ENCODE measurements around the gene PCYOX1L. TPM values are rescaled to one million over a fixed set of nuclear protein-coding genes. Genes with fewer than 3 reads are reported as not detected.

Gene PCYOX1L
- total RNA-seq, 2 experiments from 2014 or later: 32.4 to 35.7 TPM

DNA sequence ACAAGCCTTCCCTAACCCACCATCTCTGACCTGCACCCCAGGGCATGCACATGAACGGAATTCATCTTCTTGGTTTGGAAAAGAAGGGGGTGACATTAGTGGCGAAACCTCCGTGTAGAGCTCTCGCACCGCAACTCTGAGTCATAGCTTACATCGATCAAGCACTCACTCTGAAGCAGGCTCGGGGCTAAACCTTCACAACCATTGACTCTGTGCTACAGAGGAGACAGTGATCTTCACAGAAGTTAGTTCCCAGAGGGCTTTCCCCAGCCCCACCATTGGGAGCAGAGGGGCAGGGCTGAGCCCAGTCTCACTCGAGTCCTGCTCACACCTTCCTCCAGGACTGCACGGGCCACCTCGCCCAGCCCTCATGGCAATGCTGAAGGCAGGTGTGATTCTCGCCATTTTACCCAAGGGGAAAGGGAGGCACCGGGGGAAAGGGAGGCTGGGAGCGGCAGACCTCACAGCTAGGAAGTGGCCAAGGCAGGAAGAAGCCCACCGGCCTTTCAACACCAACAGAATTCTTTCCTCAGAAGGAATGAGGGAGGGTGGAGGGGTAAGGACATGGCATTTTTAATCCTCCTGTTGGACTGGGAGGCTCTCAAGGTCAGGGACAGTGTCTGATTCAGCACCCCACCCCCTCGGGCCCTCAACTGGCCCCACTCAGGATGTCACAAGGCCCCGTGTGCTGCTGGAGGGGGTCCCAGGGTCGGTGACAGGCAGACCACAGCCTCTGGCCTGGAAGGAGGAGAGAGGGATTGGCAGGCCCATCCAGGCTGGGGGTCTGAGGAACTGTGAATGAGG, 47.1 kb downstream of the PCYOX1L start:
- DNase-seq (no peak), ATAC-seq (ENCODE audit: low read depth) (no peak)
- H3K9me3 Mint-ChIP-seq: no peaks in the 10 kb centered on the region
- no peak overlapping the region for H3K27ac Mint-ChIP-seq
- H3K4me1 Mint-ChIP-seq: no peaks in the 10 kb centered on the region
- no peaks in the 10 kb centered on the region for H3K36me3 Mint-ChIP-seq
- POLR2A ChIA-PET: no interaction called here
- H3K27me3 Mint-ChIP-seq: peaks cover 3% of the 10 kb centered on the region
- H3K4me3 Mint-ChIP-seq: no peak overlapping the region

DNA sequence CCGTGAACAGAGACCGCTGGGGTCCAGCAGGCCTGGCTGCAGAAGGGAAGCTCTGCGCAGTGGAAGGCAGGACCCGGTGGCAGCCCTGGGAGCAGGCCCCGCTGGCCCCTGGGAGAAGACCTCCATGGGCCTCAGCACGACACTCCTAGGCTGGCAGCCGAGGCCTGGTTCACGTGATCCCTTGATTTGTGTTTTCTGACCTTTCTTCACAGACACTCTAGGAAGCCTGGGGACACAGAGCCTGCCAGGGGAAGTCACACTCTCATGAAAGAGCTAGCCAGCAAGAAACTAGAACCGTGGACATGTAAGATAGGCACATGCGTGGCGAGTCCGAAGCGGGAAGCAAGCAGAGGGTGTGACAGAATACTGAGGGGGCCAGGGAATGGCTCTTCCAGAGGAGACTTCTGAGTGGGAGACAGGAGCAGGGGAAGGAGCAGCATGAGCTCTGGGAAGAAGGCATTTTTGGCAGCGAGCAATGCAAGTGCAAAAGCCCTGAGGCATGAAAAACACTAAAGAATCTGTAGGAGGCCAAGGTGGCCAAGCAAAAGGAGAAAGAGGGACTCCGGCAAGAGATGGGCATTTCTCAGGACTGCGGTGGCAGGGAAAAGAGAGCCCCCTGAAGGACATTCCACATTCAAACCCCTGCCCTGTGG, 47.8 kb downstream of the PCYOX1L start:
- H3K27me3 Mint-ChIP-seq: peaks cover 3% of the 10 kb centered on the region
- DNase-seq (no peak), ATAC-seq (ENCODE audit: low read depth) (no peak)
- H3K36me3 Mint-ChIP-seq: no peaks in the 10 kb centered on the region
- no peak overlapping the region for H3K4me3 Mint-ChIP-seq
- no peaks in the 10 kb centered on the region for H3K9me3 Mint-ChIP-seq
- H3K27ac Mint-ChIP-seq: no peak overlapping the region
- no peaks in the 10 kb centered on the region for H3K4me1 Mint-ChIP-seq
- POLR2A ChIA-PET: no interaction called here

GRCh38 chr5:149406203-149406978, 48.5 kb downstream of the PCYOX1L start:
- H3K27me3 Mint-ChIP-seq: peaks cover 3% of the 10 kb centered on the region
- H3K4me1 Mint-ChIP-seq: no peaks in the 10 kb centered on the region
- no peaks in the 10 kb centered on the region for H3K9me3 Mint-ChIP-seq
- no peaks in the 10 kb centered on the region for H3K36me3 Mint-ChIP-seq
- DNase-seq: no peak
- ATAC-seq (ENCODE audit: low read depth): no peak
- H3K27ac Mint-ChIP-seq: no peak overlapping the region
- POLR2A ChIA-PET: no interaction called here
- no peak overlapping the region for H3K4me3 Mint-ChIP-seq

GRCh38 chr5:149406979-149407306, 49.1 kb downstream of the PCYOX1L start:
- H3K27me3 Mint-ChIP-seq: peaks cover 3% of the 10 kb centered on the region
- H3K27ac Mint-ChIP-seq: no peak overlapping the region
- DNase-seq (no peak), ATAC-seq (ENCODE audit: low read depth) (no peak)
- H3K9me3 Mint-ChIP-seq: no peaks in the 10 kb centered on the region
- no peak overlapping the region for H3K4me3 Mint-ChIP-seq
- no peaks in the 10 kb centered on the region for H3K4me1 Mint-ChIP-seq
- POLR2A ChIA-PET: no interaction called here
- no peaks in the 10 kb centered on the region for H3K36me3 Mint-ChIP-seq

GRCh38 chr5:149407323-149408251, 49.7 kb downstream of the PCYOX1L start:
- Mint-ChIP-seq H3K27me3 (peaks cover 3% of the 10 kb centered on the region), H3K4me3 (no peak overlapping the region), H3K27ac (no peak overlapping the region), H3K9me3 (no peaks in the 10 kb centered on the region), H3K36me3 (no peaks in the 10 kb centered on the region), H3K4me1 (no peaks in the 10 kb centered on the region)
- POLR2A ChIA-PET: no interaction called here
- DNase-seq (no peak), ATAC-seq (ENCODE audit: low read depth) (no peak)

DNA sequence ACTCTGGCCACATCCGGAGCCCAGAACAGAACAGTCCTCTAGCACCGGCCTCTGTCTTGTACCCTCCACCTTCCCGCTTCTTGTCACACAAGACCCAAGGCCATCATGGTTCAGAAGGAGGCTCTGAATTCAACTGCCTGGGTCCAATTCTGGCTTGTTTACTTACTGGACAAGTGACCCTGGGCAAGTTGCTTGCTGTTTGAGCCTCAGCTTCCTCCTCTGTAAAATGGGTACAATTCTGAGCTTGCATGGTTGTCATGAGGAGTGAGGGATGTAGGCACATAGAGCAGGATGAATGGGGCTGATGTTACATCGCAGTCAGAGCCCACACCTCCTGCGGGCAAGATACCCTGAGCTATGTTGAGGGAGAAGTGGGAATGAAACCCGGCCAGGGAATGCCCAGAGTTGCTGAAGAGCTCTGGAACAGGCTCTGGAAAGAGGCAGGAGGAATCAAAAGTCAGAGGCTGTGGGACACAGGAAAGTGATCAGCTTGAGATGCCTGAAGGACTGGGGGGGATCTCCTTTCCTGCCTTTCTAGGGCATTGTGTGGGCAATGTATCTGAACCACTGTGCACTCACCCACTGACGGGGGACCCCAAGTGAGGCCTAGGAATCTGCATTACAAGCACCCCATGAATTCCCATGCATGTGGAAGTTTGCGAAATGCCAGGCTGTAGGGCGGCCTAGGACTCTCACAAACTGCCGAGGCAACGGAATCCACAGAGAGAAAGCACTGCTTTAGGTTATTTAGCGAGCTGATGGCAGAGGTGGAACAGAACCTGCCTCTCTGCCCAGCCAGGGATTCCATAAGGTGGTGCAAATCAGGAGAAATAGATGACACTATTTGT, 50.6 kb downstream of the PCYOX1L start:
- Mint-ChIP-seq H3K27ac (no peak overlapping the region), H3K36me3 (no peaks in the 10 kb centered on the region), H3K4me1 (no peaks in the 10 kb centered on the region), H3K9me3 (no peaks in the 10 kb centered on the region), H3K27me3 (peaks cover 3% of the 10 kb centered on the region), H3K4me3 (no peak overlapping the region)
- POLR2A ChIA-PET: no interaction called here
- ATAC-seq (ENCODE audit: low read depth) (no peak), DNase-seq (no peak)

DNA sequence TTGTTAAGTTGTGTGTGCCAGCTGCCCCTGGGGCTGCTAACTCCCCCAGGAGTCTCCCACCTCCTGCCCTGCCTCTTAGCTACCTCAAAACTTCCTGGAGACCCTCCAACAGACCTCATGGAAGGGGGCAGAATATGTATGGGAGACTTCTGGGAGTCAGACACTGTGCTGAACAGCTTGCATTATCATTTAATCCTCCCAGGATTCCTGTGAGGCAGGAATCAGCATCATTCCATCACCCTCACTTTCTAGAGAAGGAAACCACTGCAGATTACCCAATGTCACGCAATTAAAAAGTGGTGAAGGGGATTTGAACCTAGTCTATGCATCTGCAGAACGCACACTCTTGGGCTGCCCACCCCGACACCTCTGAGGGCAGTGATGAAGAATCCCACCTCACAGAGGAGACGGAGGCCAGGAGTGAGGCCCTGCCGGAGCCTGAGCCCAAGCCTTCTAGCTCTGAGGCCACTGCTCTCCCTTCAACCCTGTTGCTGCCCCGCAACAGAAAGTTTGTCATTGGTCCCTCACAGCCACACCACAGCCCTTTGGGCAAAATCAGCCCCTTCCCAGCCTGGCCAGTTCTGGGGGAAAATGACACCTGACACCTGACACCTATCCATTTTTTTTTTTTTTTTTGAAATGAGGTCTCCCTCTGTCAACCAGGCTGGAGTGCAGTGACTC, 51.6 kb downstream of the PCYOX1L start:
- Mint-ChIP-seq H3K36me3 (no peaks in the 10 kb centered on the region), H3K27ac (no peak overlapping the region), H3K4me3 (no peak overlapping the region), H3K27me3 (peaks cover under 1% of the 10 kb centered on the region), H3K9me3 (no peaks in the 10 kb centered on the region), H3K4me1 (no peaks in the 10 kb centered on the region)
- POLR2A ChIA-PET: no interaction called here
- DNase-seq (no peak), ATAC-seq (ENCODE audit: low read depth) (no peak)

DNA sequence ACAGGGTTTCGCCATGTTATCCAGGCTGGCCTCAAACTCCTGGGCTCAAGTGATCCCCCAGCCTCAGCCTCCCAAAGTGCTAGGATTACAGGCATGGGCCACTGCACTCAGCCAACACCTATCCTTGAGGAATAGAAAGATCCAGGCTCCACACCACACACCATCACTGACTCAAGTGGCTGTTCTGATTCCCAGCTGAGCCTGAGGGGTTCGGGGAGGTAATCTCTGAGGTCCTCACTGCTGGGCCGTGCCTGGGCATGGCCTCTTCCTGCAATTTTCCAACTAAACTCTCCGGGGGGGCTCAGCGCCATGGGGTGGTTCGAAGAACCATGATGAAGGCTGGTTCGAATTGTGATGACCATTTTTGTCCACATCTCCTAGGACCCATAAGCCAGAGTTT, 52.2 kb downstream of the PCYOX1L start:
- H3K36me3 Mint-ChIP-seq: no peaks in the 10 kb centered on the region
- DNase-seq: no peak
- H3K4me3 Mint-ChIP-seq: no peak overlapping the region
- no peaks in the 10 kb centered on the region for H3K4me1 Mint-ChIP-seq
- no peak for ATAC-seq (ENCODE audit: low read depth)
- H3K27me3 Mint-ChIP-seq: no peaks in the 10 kb centered on the region
- H3K27ac Mint-ChIP-seq: no peak overlapping the region
- POLR2A ChIA-PET: no interaction called here
- H3K9me3 Mint-ChIP-seq: no peaks in the 10 kb centered on the region

GRCh38 chr5:149410721-149411432, 53.0 kb downstream of the PCYOX1L start:
- no peak for DNase-seq
- no peak overlapping the region for H3K27ac Mint-ChIP-seq
- H3K4me3 Mint-ChIP-seq: no peak overlapping the region
- no peaks in the 10 kb centered on the region for H3K36me3 Mint-ChIP-seq
- H3K27me3 Mint-ChIP-seq: no peaks in the 10 kb centered on the region
- POLR2A ChIA-PET: no interaction called here
- ATAC-seq (ENCODE audit: low read depth): no peak
- H3K4me1 Mint-ChIP-seq: no peaks in the 10 kb centered on the region
- H3K9me3 Mint-ChIP-seq: no peaks in the 10 kb centered on the region

- no peak overlapping the region for H3K27ac Mint-ChIP-seq
- POLR2A ChIA-PET: no interaction called here
These were observed 54.1 kb downstream of the PCYOX1L start for GRCh38 chr5:149411738-149412519.

GRCh38 chr5:149412783-149413476, 55.1 kb downstream of the PCYOX1L start:
- H3K27me3 Mint-ChIP-seq: no peaks in the 10 kb centered on the region
- no peak overlapping the region for H3K27ac Mint-ChIP-seq
- no peak overlapping the region for H3K4me3 Mint-ChIP-seq
- POLR2A ChIA-PET: no interaction called here
- DNase-seq: no peak
- no peaks in the 10 kb centered on the region for H3K4me1 Mint-ChIP-seq
- ATAC-seq (ENCODE audit: low read depth): no peak
- no peaks in the 10 kb centered on the region for H3K9me3 Mint-ChIP-seq
- H3K36me3 Mint-ChIP-seq: no peaks in the 10 kb centered on the region

More at GRCh38 chr5:149411738-149412519, 54.1 kb downstream of the PCYOX1L start:
- Mint-ChIP-seq H3K4me1 (no peaks in the 10 kb centered on the region), H3K4me3 (no peak overlapping the region), H3K9me3 (no peaks in the 10 kb centered on the region), H3K27me3 (no peaks in the 10 kb centered on the region), H3K36me3 (no peaks in the 10 kb centered on the region)
- no peak for ATAC-seq (ENCODE audit: low read depth)
- no peak for DNase-seq
